Smooth muscle cell of trachea (primary cell): ENCODE measurements around the gene YWHAH. TPM values are rescaled to one million over a fixed set of nuclear protein-coding genes. Genes with fewer than 3 reads are reported as not detected.

Experiments
- total RNA-seq: library from RNA; depleted of rRNA; stranded (reverse); fragments of >200 nt; gene quantifications from 2 replicates; pipeline ENCODE4 v1.2.1, GENCODE V29; 2014

Gene YWHAH
- 91.8 and 106 TPM in 2 replicates for total RNA-seq

GRCh38 chr22:31943978-31944699 is at the start of gene YWHAH:
Gene YWHAH (plus strand): TSS chr22:31944535. CDS start chr22:31944734, 199 bp downstream.

Other genes starting within 250 kb of the YWHAH start
- gene PRR14L, start 194.4 kb upstream of the YWHAH start, total RNA-seq: 15.4 and 15.7 TPM in 2 replicates
- 12.9 and 17.3 TPM in 2 replicates for gene DEPDC5, start 190.5 kb upstream of the YWHAH start, total RNA-seq
- not detected in 2 replicates for gene SLC5A1, start 98.7 kb downstream of the YWHAH start, total RNA-seq
- not detected in 2 replicates for gene C22orf42, start 214.8 kb downstream of the YWHAH start, total RNA-seq